ENCODE data around the gene RTN4RL2. TPM values are rescaled to one million over a fixed set of nuclear protein-coding genes. Genes with fewer than 3 reads are reported as not detected.

RTN4RL2 gene
- total RNA-seq, 2 experiments from 2014 or later = 0.74 to 0.99 TPM

- intact Hi-C loops (cut with micrococcal nuclease) = no loop called here
- H3K4me3 Mint-ChIP-seq = no peak overlapping the region
Observed at GRCh38 chr11:57484141-57484710, 23.9 kb downstream of the RTN4RL2 start.

GRCh38 chr11:57485217-57485990, 25.1 kb downstream of the RTN4RL2 start:
- DNase-seq = no peak
- CTCF ChIA-PET = interaction anchor here (0.7 to 9.9 kb wide), 3 partner anchors 28 to 42 kb away, joined by 5 to 211 read pairs (median 24); partner anchors contain the start of gene RTN4RL2
- intact Hi-C loops (cut with micrococcal nuclease) = no loop called here
- Mint-ChIP-seq H3K4me3 (no peak overlapping the region), H3K27me3 (ENCODE audit: low read depth) (peaks cover 5% of the 10 kb centered on the region), H3K4me1 (ENCODE audit: low read depth) (peaks cover 13% of the 10 kb centered on the region), H3K27ac (no peak overlapping the region), H3K36me3 (ENCODE audit: low read depth) (peaks cover 45% of the 10 kb centered on the region), H3K9me3 (no peaks in the 10 kb centered on the region)

More at GRCh38 chr11:57484141-57484710, 23.9 kb downstream of the RTN4RL2 start:
- Mint-ChIP-seq H3K9me3 (no peaks in the 10 kb centered on the region), H3K27me3 (ENCODE audit: low read depth) (peaks cover 7% of the 10 kb centered on the region), H3K27ac (no peak overlapping the region), H3K4me1 (ENCODE audit: low read depth) (peaks cover 16% of the 10 kb centered on the region), H3K36me3 (ENCODE audit: low read depth) (peaks cover 35% of the 10 kb centered on the region)
- no peak for DNase-seq
- CTCF ChIA-PET = interaction anchor here (0.6 to 9.9 kb wide), 28 partner anchors 9 to 160 kb away, joined by 3 to 211 read pairs (median 4); partner anchors contain the start of genes RTN4RL2 and SLC43A1

GRCh38 chr11:57487021-57487778, 26.9 kb downstream of the RTN4RL2 start:
- CTCF ChIA-PET = interaction anchor here (0.7 to 1.6 kb wide), 2 partner anchors 15 to 29 kb away, joined by 3 to 6 read pairs; no protein-coding TSS in a partner anchor
- intact Hi-C loops (cut with micrococcal nuclease) = no loop called here
- no peak for DNase-seq
- Mint-ChIP-seq H3K27ac (no peak overlapping the region), H3K4me3 (no peak overlapping the region), H3K9me3 (no peaks in the 10 kb centered on the region), H3K4me1 (ENCODE audit: low read depth) (peaks cover 10% of the 10 kb centered on the region), H3K36me3 (ENCODE audit: low read depth) (peaks cover 56% of the 10 kb centered on the region), H3K27me3 (ENCODE audit: low read depth) (peaks cover under 1% of the 10 kb centered on the region)

- no peak for DNase-seq
- intact Hi-C loops (cut with micrococcal nuclease) = no loop called here
- CTCF ChIA-PET = interaction anchor here (0.8 to 1.6 kb wide), 4 partner anchors 30 to 169 kb away, joined by 3 to 8 read pairs (median 6); no protein-coding TSS in a partner anchor
- no peaks in the 10 kb centered on the region for H3K27me3 Mint-ChIP-seq (ENCODE audit: low read depth)
- peaks cover 56% of the 10 kb centered on the region for H3K36me3 Mint-ChIP-seq (ENCODE audit: low read depth)
- no peaks in the 10 kb centered on the region for H3K9me3 Mint-ChIP-seq
- H3K27ac Mint-ChIP-seq = no peak overlapping the region
- no peak overlapping the region for H3K4me3 Mint-ChIP-seq
- peaks cover 8% of the 10 kb centered on the region for H3K4me1 Mint-ChIP-seq (ENCODE audit: low read depth)
Observed at GRCh38 chr11:57487920-57488659, 27.8 kb downstream of the RTN4RL2 start.

GRCh38 chr11:57490456-57491248, 30.3 kb downstream of the RTN4RL2 start:
- DNase-seq = no peak
- H3K9me3 Mint-ChIP-seq = no peaks in the 10 kb centered on the region
- CTCF ChIA-PET = interaction anchor here (0.9 to 7.8 kb wide), 14 partner anchors 9 to 154 kb away, joined by 3 to 270 read pairs (median 6); partner anchors contain the start of genes SLC43A1, TIMM10 and YPEL4
- H3K36me3 Mint-ChIP-seq (ENCODE audit: low read depth) = peaks cover 54% of the 10 kb centered on the region
- peaks cover 13% of the 10 kb centered on the region for H3K4me1 Mint-ChIP-seq (ENCODE audit: low read depth)
- no peak overlapping the region for H3K27ac Mint-ChIP-seq
- H3K27me3 Mint-ChIP-seq (ENCODE audit: low read depth) = no peaks in the 10 kb centered on the region
- no peak overlapping the region for H3K4me3 Mint-ChIP-seq
- intact Hi-C loops (cut with micrococcal nuclease) = loop anchor here (5.0 kb wide), 1 partner anchor 33 kb away; no protein-coding TSS in a partner anchor

- Mint-ChIP-seq H3K27me3 (ENCODE audit: low read depth) (no peaks in the 10 kb centered on the region), H3K4me1 (ENCODE audit: low read depth) (peaks cover 12% of the 10 kb centered on the region), H3K4me3 (no peak overlapping the region), H3K9me3 (no peaks in the 10 kb centered on the region), H3K27ac (no peak overlapping the region), H3K36me3 (ENCODE audit: low read depth) (peaks cover 52% of the 10 kb centered on the region)
- CTCF ChIA-PET = interaction anchor here (0.6 to 7.8 kb wide), 20 partner anchors 9 to 202 kb away, joined by 3 to 270 read pairs (median 4); partner anchors contain the start of genes SLC43A1, TIMM10 and YPEL4
- intact Hi-C loops (cut with micrococcal nuclease) = loop anchor here (2.0 to 5.0 kb wide), 2 partner anchors 34 to 75 kb away; partner anchors contain the start of gene UBE2L6
- DNase-seq = peak; percentile 71
Observed at GRCh38 chr11:57491371-57492061, 31.2 kb downstream of the RTN4RL2 start.

- intact Hi-C loops (cut with micrococcal nuclease) = loop anchor here (1.0 to 5.0 kb wide), 5 partner anchors 21 to 150 kb away; partner anchors contain the start of genes SLC43A1 and UBE2L6
- Mint-ChIP-seq H3K9me3 (no peaks in the 10 kb centered on the region), H3K4me1 (ENCODE audit: low read depth) (peaks cover 12% of the 10 kb centered on the region), H3K4me3 (no peak overlapping the region), H3K27me3 (ENCODE audit: low read depth) (no peaks in the 10 kb centered on the region), H3K36me3 (ENCODE audit: low read depth) (peaks cover 41% of the 10 kb centered on the region), H3K27ac (peak overlapping the region; percentile 93)
- DNase-seq = peak; percentile 93
- CTCF ChIA-PET = interaction anchor here (0.6 to 7.8 kb wide), 44 partner anchors 8 to 1020 kb away, joined by 3 to 270 read pairs (median 5); partner anchors contain the start of genes RTN4RL2, SLC43A1, TIMM10 and UBE2L6
Observed at GRCh38 chr11:57493507-57494503, 33.5 kb downstream of the RTN4RL2 start.

- CTCF ChIA-PET = interaction anchor here (1.0 to 7.8 kb wide), 5 partner anchors 14 to 72 kb away, joined by 3 to 270 read pairs (median 3); partner anchors contain the start of genes SLC43A1, TIMM10 and UBE2L6
- H3K9me3 Mint-ChIP-seq = no peaks in the 10 kb centered on the region
- no peak overlapping the region for H3K4me3 Mint-ChIP-seq
- H3K27me3 Mint-ChIP-seq (ENCODE audit: low read depth) = no peaks in the 10 kb centered on the region
- H3K27ac Mint-ChIP-seq = no peak overlapping the region
- H3K4me1 Mint-ChIP-seq (ENCODE audit: low read depth) = peaks cover 12% of the 10 kb centered on the region
- peaks cover 33% of the 10 kb centered on the region for H3K36me3 Mint-ChIP-seq (ENCODE audit: low read depth)
- DNase-seq = no peak
- intact Hi-C loops (cut with micrococcal nuclease) = no loop called here
Observed at GRCh38 chr11:57496109-57496820, 35.9 kb downstream of the RTN4RL2 start.
